HEK293 (cell line): ENCODE measurements around the gene HOXA3.

Experiments used
- BCL11B ChIP-seq: fragments of 450-650 bp; formaldehyde crosslinking; IDR thresholded peaks from 2 replicates; pipeline ENCODE4 v1.5.1; 2016; ENCODE audit warnings: low read depth, missing biosample characterization, missing genetic modification characterization
- KLF17 ChIP-seq: fragments of 450-650 bp; formaldehyde crosslinking; IDR thresholded peaks from 2 replicates; pipeline ENCODE4 v1.5.1; 2016; ENCODE audit warnings: missing biosample characterization, missing genetic modification characterization
- PATZ1 ChIP-seq: fragments of 450-650 bp; formaldehyde crosslinking; IDR thresholded peaks from 2 replicates; pipeline ENCODE4 v1.5.1; 2016; ENCODE audit warnings: missing biosample characterization, missing genetic modification characterization
- SP2 ChIP-seq: fragments of 450-650 bp; formaldehyde crosslinking; IDR thresholded peaks from 2 replicates; pipeline ENCODE4 v1.5.1; 2016; ENCODE audit warnings: missing biosample characterization, missing genetic modification characterization
- SP7 ChIP-seq: fragments of 450-650 bp; formaldehyde crosslinking; IDR thresholded peaks from 2 replicates; pipeline ENCODE4 v1.5.1; 2016; ENCODE audit warnings: missing biosample characterization, missing genetic modification characterization
- YY2 ChIP-seq: fragments of 450-650 bp; formaldehyde crosslinking; IDR thresholded peaks from 2 replicates; pipeline ENCODE4 v1.5.1; 2016; ENCODE audit warnings: missing biosample characterization, missing genetic modification characterization
- ZBTB26 ChIP-seq: fragments of 450-650 bp; formaldehyde crosslinking; optimal IDR thresholded peaks from 2 replicates; pipeline ENCODE3; 2016; ENCODE audit warnings: missing biosample characterization, mild to moderate bottlenecking, missing genetic modification characterization
- ZBTB44 ChIP-seq: fragments of 450-650 bp; IDR thresholded peaks from 2 replicates; pipeline ENCODE4 v1.5.1; 2018; ENCODE audit warnings: missing biosample characterization, mild to moderate bottlenecking, missing genetic modification characterization
- ZEB2 ChIP-seq: fragments of 450-650 bp; formaldehyde crosslinking; IDR thresholded peaks from 2 replicates; pipeline ENCODE4 v1.5.1; 2016; ENCODE audit warnings: missing biosample characterization, missing genetic modification characterization
- ZFHX2 ChIP-seq: fragments of 450-650 bp; formaldehyde crosslinking; conservative IDR thresholded peaks from 2 replicates; pipeline ENCODE4 v1.5.1; 2016; ENCODE audit warnings: missing biosample characterization, missing genetic modification characterization
- ZNF121 ChIP-seq: fragments of 450-650 bp; formaldehyde crosslinking; IDR thresholded peaks from 2 replicates; pipeline ENCODE4 v1.5.1; 2016; ENCODE audit warnings: missing biosample characterization, missing genetic modification characterization
- ZNF174 ChIP-seq: fragments of 450-650 bp; formaldehyde crosslinking; IDR thresholded peaks from 2 replicates; pipeline ENCODE4 v1.5.0; 2017; ENCODE audit warnings: missing biosample characterization, mild to moderate bottlenecking, missing genetic modification characterization
- ZNF266 ChIP-seq: fragments of 450-650 bp; formaldehyde crosslinking; IDR thresholded peaks from 2 replicates; pipeline ENCODE4 v1.5.1; 2016; ENCODE audit warnings: missing biosample characterization, missing genetic modification characterization, low read depth
- ZNF302 ChIP-seq: fragments of 450-650 bp; formaldehyde crosslinking; IDR thresholded peaks from 2 replicates; pipeline ENCODE4 v1.5.1; 2016; ENCODE audit warnings: missing biosample characterization, missing genetic modification characterization, low read depth
- ZNF341 ChIP-seq: fragments of 450-650 bp; formaldehyde crosslinking; IDR thresholded peaks from 2 replicates; pipeline ENCODE4; 2016; ENCODE audit warnings: low read depth, missing biosample characterization, missing genetic modification characterization
- ZNF423 ChIP-seq: fragments of 450-650 bp; formaldehyde crosslinking; IDR thresholded peaks from 2 replicates; pipeline ENCODE4 v1.5.1; 2016; ENCODE audit warnings: missing biosample characterization, missing genetic modification characterization
- ZNF433 ChIP-seq: fragments of 450-650 bp; formaldehyde crosslinking; IDR thresholded peaks from 2 replicates; pipeline ENCODE4 v1.5.1; 2016; ENCODE audit warnings: missing biosample characterization, missing genetic modification characterization, low read depth
- ZNF600 ChIP-seq: fragments of 450-650 bp; formaldehyde crosslinking; IDR thresholded peaks from 2 replicates; pipeline ENCODE4 v1.5.1; 2016; ENCODE audit warnings: missing biosample characterization, missing genetic modification characterization
- ZNF677 ChIP-seq: fragments of 450-650 bp; IDR thresholded peaks from 2 replicates; pipeline ENCODE4 v1.5.0; 2018; ENCODE audit warnings: missing biosample characterization, mild to moderate bottlenecking, missing genetic modification characterization, moderate library complexity
- ZNF704 ChIP-seq: fragments of 450-650 bp; formaldehyde crosslinking; IDR thresholded peaks from 2 replicates; pipeline ENCODE4 v1.5.1; 2016; ENCODE audit warnings: missing biosample characterization, missing genetic modification characterization
- ZNF776 ChIP-seq: fragments of 450-650 bp; formaldehyde crosslinking; IDR thresholded peaks from 2 replicates; pipeline ENCODE4 v1.5.0; 2017; ENCODE audit warnings: missing biosample characterization, missing genetic modification characterization, borderline replicate concordance
- ZNF792 ChIP-seq: fragments of 450-650 bp; formaldehyde crosslinking; IDR thresholded peaks from 2 replicates; pipeline ENCODE4 v1.5.1; 2016; ENCODE audit warnings: missing biosample characterization, missing genetic modification characterization
- ZSCAN16 ChIP-seq: fragments of 450-650 bp; formaldehyde crosslinking; IDR thresholded peaks from 2 replicates; pipeline ENCODE4 v1.5.1; 2016; ENCODE audit warnings: missing biosample characterization, missing genetic modification characterization

Gene HOXA3

GRCh38 chr7:27173956-27174873 lies 21.8 kb upstream of the HOXA3 start, which contains the start of gene HOXA10 (continued):
- TF ChIP-seq ZNF433 (tag by site-specific recombination) (no peak), BCL11B (tag by site-specific recombination) (peak; percentile 46; the same call in 1 of the 2 replicates), ZNF776 (tag by site-specific recombination) (no peak), ZBTB44 (no peak), ZNF174 (tag by site-specific recombination) (no peak), ZSCAN16 (no peak), ZNF600 (no peak), ZNF121 (tag by site-specific recombination) (0 out of 2 replicates have a peak, but pooled peaks have one; percentile 10), ZNF302 (tag by site-specific recombination) (no peak), PATZ1 (tag by site-specific recombination) (peak; percentile 87), ZNF341 (peak; percentile 52), SP2 (no peak; the same call in 1 of the 2 replicates), ZEB2 (peak; percentile 69), ZNF677 (tag by site-specific recombination) (no peak), ZNF266 (tag by site-specific recombination) (no peak), ZBTB26 (tag by site-specific recombination) (peak; percentile 41), SP7 (tag by site-specific recombination) (0 out of 2 replicates have a peak, but pooled peaks have one; percentile 12), YY2 (no peak), ZNF792 (tag by site-specific recombination) (no peak), KLF17 (tag by site-specific recombination) (no peak), ZNF704 (tag by site-specific recombination) (no peak), ZNF423 (tag by site-specific recombination) (peak; percentile 92), ZFHX2 (tag by site-specific recombination) (peak; percentile 88)
- TF ChIP-seq, all 188 proteins: peak for 27
